H9 (cell line): ENCODE data around the gene SULT1A2. TPM values are rescaled to one million over a fixed set of nuclear protein-coding genes. Genes with fewer than 3 reads are reported as not detected.

Experiments used
- DNase-seq: peaks from one replicate; pipeline ENCODE4 v3.0.0-alpha.2; 2017
- H2AFZ ChIP-seq: one replicate; pipeline ENCODE4 v1.6.1; 2013; ENCODE audit warnings: mild to moderate bottlenecking, low read length, control low read depth, moderate library complexity
- H2AK5ac ChIP-seq: 2 replicates; pipeline ENCODE4 v1.6.1; 2013; ENCODE audit warnings: low read length, control low read depth, mixed read lengths; ENCODE audit not compliant: insufficient read length
- H2BK120ac ChIP-seq: one replicate; pipeline ENCODE4 v1.6.1; 2013; ENCODE audit warnings: low read depth, mild to moderate bottlenecking, low read length, control low read depth, inconsistent platforms; ENCODE audit not compliant: poor library complexity, severe bottlenecking
- H2BK12ac ChIP-seq: 2 replicates; pipeline ENCODE4 v1.6.1; 2013; ENCODE audit warnings: low read length, control low read depth, mixed read lengths, low read depth; ENCODE audit not compliant: insufficient read length
- H2BK15ac ChIP-seq: 2 replicates; pipeline ENCODE4 v1.6.1; 2013; ENCODE audit warnings: low read depth, low read length, control low read depth
- H2BK20ac ChIP-seq: one replicate; pipeline ENCODE4 v1.6.1; 2013; ENCODE audit warnings: low read depth, mild to moderate bottlenecking, low read length, control low read depth, inconsistent platforms; ENCODE audit not compliant: poor library complexity, severe bottlenecking
- H2BK5ac ChIP-seq: 2 replicates; pipeline ENCODE4 v1.6.1; 2013; ENCODE audit warnings: low read length, control low read depth, mixed read lengths; ENCODE audit not compliant: insufficient read length
- H3K14ac ChIP-seq: 2 replicates; pipeline ENCODE4 v1.6.1; 2013; ENCODE audit warnings: low read length, control low read depth; ENCODE audit not compliant: insufficient read depth
- H3K18ac ChIP-seq: 2 replicates; pipeline ENCODE4 v1.6.1; 2013; ENCODE audit warnings: low read depth, mild to moderate bottlenecking, mixed read lengths, low read length, control low read depth; ENCODE audit not compliant: insufficient read length
- H3K23ac ChIP-seq: 2 replicates; pipeline ENCODE4 v1.6.1; 2013; ENCODE audit warnings: low read length, control low read depth, mixed read lengths, low read depth; ENCODE audit not compliant: insufficient read length
- H3K23me2 ChIP-seq: 2 replicates; pipeline ENCODE4 v1.6.1; 2013; ENCODE audit warnings: low read depth, mild to moderate bottlenecking, mixed read lengths, low read length, control low read depth; ENCODE audit not compliant: insufficient read length, poor library complexity, severe bottlenecking
- H3K27ac ChIP-seq: 2 replicates; pipeline ENCODE4 v1.5.1; 2013; ENCODE audit warnings: low read length, control low read depth, mixed read lengths, low read depth; ENCODE audit not compliant: insufficient read length
- H3K27me3 ChIP-seq: 2 replicates; pipeline ENCODE4 v1.6.1; 2013; ENCODE audit warnings: low read length, control low read depth, inconsistent platforms; ENCODE audit not compliant: insufficient read depth
- H3K4ac ChIP-seq: 2 replicates; pipeline ENCODE4 v1.6.1; 2013; ENCODE audit warnings: low read depth, mild to moderate bottlenecking, control low read depth, inconsistent platforms, low read length, moderate library complexity
- H3K4me1 ChIP-seq: 2 replicates; pipeline ENCODE4 v1.6.1; 2013; ENCODE audit warnings: low read length, control low read depth, inconsistent platforms; ENCODE audit not compliant: insufficient read depth
- H3K4me2 ChIP-seq: 2 replicates; pipeline ENCODE4 v1.6.1; 2013; ENCODE audit warnings: low read length, control low read depth, mixed read lengths; ENCODE audit not compliant: insufficient read length, insufficient read depth
- H3K56ac ChIP-seq: 2 replicates; pipeline ENCODE4 v1.6.1; 2013; ENCODE audit warnings: low read depth, mild to moderate bottlenecking, mixed read lengths, low read length, control low read depth; ENCODE audit not compliant: insufficient read length
- H3K79me1 ChIP-seq: 2 replicates; pipeline ENCODE4 v1.6.1; 2013; ENCODE audit warnings: low read depth, mild to moderate bottlenecking, moderate library complexity, low read length, control low read depth, inconsistent platforms; ENCODE audit not compliant: insufficient read depth, poor library complexity, severe bottlenecking
- H3K79me2 ChIP-seq: 2 replicates; pipeline ENCODE4 v1.6.1; 2013; ENCODE audit warnings: low read length, control low read depth, inconsistent platforms; ENCODE audit not compliant: insufficient read depth
- H3K9ac ChIP-seq: 2 replicates; pipeline ENCODE4 v1.6.1; 2013; ENCODE audit warnings: low read length, control low read depth, mixed read lengths; ENCODE audit not compliant: insufficient read length; ENCODE audit errors: extremely low read depth
- H3K9me3 ChIP-seq: one replicate; pipeline ENCODE4 v1.6.1; 2013; ENCODE audit warnings: low read depth, low read length, inconsistent platforms; ENCODE audit not compliant: control insufficient read depth
- H3T11ph ChIP-seq: one replicate; pipeline ENCODE4 v1.6.1; 2013; ENCODE audit warnings: mild to moderate bottlenecking, low read length, control low read depth, inconsistent platforms
- H4K20me1 ChIP-seq: one replicate; pipeline ENCODE4 v1.6.1; 2013; ENCODE audit not compliant: control insufficient read depth, insufficient read length, insufficient read depth
- H4K5ac ChIP-seq: 2 replicates; pipeline ENCODE4 v1.6.1; 2013; ENCODE audit warnings: low read depth, mild to moderate bottlenecking, mixed read lengths, low read length, control low read depth; ENCODE audit not compliant: insufficient read length
- H4K8ac ChIP-seq: replicated peaks from 2 replicates; pipeline ENCODE4 v1.6.1; 2013; ENCODE audit warnings: low read length, control low read depth, mixed read lengths, low read depth; ENCODE audit not compliant: insufficient read length
- H4K91ac ChIP-seq: 2 replicates; pipeline ENCODE4 v1.6.1; 2013; ENCODE audit warnings: low read depth, mild to moderate bottlenecking, moderate library complexity, mixed read lengths, low read length, control low read depth; ENCODE audit not compliant: insufficient read length
- H3K27ac Mint-ChIP-seq, 3 experiments: 2 replicates in 2 of 3; 3 replicates in 1 of 3; pipeline ENCODE4 v1.8.0; 2020 to 2021; ENCODE audit warnings: mixed read lengths in 3 of 3, mild to moderate bottlenecking in 1 of 3, moderate library complexity in 1 of 3
- H3K27me3 Mint-ChIP-seq: 2 replicates; pipeline ENCODE4 v1.8.0; 2021; ENCODE audit warnings: low read depth, mild to moderate bottlenecking, moderate library complexity, mixed read lengths
- H3K36me3 Mint-ChIP-seq, 3 experiments: 2 replicates in 2 of 3; 3 replicates in 1 of 3; pipeline ENCODE4 v1.8.0; 2020 to 2021; ENCODE audit warnings: low read depth in 3 of 3, mixed read lengths in 3 of 3; ENCODE audit not compliant: insufficient read depth in 1 of 3
- H3K4me1 Mint-ChIP-seq, 2 experiments: 2 replicates each; pipeline ENCODE4 v1.8.0; 2020; ENCODE audit warnings: mixed read lengths in 2 of 2
- H3K4me3 Mint-ChIP-seq, 2 experiments: 2 replicates in 1 of 2; 3 replicates in 1 of 2; pipeline ENCODE4 v1.8.0; 2020 to 2021; ENCODE audit warnings: mild to moderate bottlenecking in 2 of 2, mixed read lengths in 2 of 2, moderate library complexity in 1 of 2
- H3K9me3 Mint-ChIP-seq, 2 experiments: 2 replicates in 1 of 2; 3 replicates in 1 of 2; pipeline ENCODE4 v1.8.0; 2020; ENCODE audit warnings: mild to moderate bottlenecking in 2 of 2, mixed read lengths in 2 of 2, moderate library complexity in 1 of 2
- CTCF ChIP-seq: fragments of 200-600 bp; sonication (generic); conservative IDR thresholded peaks from 3 replicates; pipeline ENCODE4 v1.8.0; 2021; ENCODE audit warnings: antibody characterized with exemption, mild to moderate bottlenecking
- WGBS: extraction: QIAGEN DNeasy Blood & Tissue Kit; methylation state at CpG from one replicate; pipeline ENCODE4 v1.1.7; 2013; ENCODE audit warnings: missing lambda C conversion rate, low lambda C conversion rate, mixed read lengths; ENCODE audit not compliant: insufficient read length; ENCODE audit errors: extremely low coverage; 5-methylcytosine and 5-hydroxymethylcytosine counted together
- total RNA-seq: library from RNA; stranded (reverse); gene quantifications from 2 replicates; pipeline ENCODE4 v1.2.1, GENCODE V29; 2021

The SULT1A2 gene
- total RNA-seq, 1 experiment from 2014 or later, result 0.66 TPM

GRCh38 chr16:28573738-28574718, 22.8 kb downstream of the SULT1A2 start:
- H3K79me2 ChIP-seq, result no peaks in the 10 kb centered on the region
- DNase-seq, result no peak
- H4K20me1 ChIP-seq, result no peaks in the 10 kb centered on the region
- no peaks in the 10 kb centered on the region for H3K79me1 ChIP-seq
- H3K18ac ChIP-seq, result no peak overlapping the region
- H3K9ac ChIP-seq, result no peak overlapping the region
- H2AFZ ChIP-seq, result no peak overlapping the region
- Mint-ChIP-seq H3K9me3 (no peaks in the 10 kb centered on the region), H3K4me1 (peaks cover 27 to 28% of the 10 kb centered on the region in 2 experiments), H3K36me3 (peaks cover 0 to 3% (median 2%) of the 10 kb centered on the region in 3 experiments; a peak in 2 of 7 replicates), H3K27ac (peak overlapping the region in 1 of 3 experiments; percentile 49; a peak in 3 of 7 replicates), H3K4me3 (no peak overlapping the region), H3K27me3 (no peaks in the 10 kb centered on the region; the same call in 1 of the 2 replicates)
- no peak overlapping the region for H3K4ac ChIP-seq
- H3K4me2 ChIP-seq, result no peak overlapping the region
- H3K27ac ChIP-seq, result no peak overlapping the region
- H2AK5ac ChIP-seq, result no peak overlapping the region
- H4K8ac ChIP-seq, result no peak overlapping the region
- H3K23me2 ChIP-seq, result no peaks in the 10 kb centered on the region
- no peak overlapping the region for H2BK5ac ChIP-seq
- H3K27me3 ChIP-seq, result no peaks in the 10 kb centered on the region
- H4K5ac ChIP-seq, result no peak overlapping the region
- no peak overlapping the region for H3T11ph ChIP-seq
- no peaks in the 10 kb centered on the region; the same call in 1 of the 2 replicates for H3K4me1 ChIP-seq
- no CpG with 5 or more reads among the region's 17 CpGs for WGBS
- H2BK120ac ChIP-seq, result no peak overlapping the region
- no peak overlapping the region for H2BK15ac ChIP-seq
- no peak overlapping the region for H3K56ac ChIP-seq
- no peak overlapping the region for H2BK12ac ChIP-seq
- no peak for TF ChIP-seq CTCF
- no peak overlapping the region for H2BK20ac ChIP-seq
- no peak overlapping the region for H4K91ac ChIP-seq
- no peak overlapping the region for H3K23ac ChIP-seq
- no peaks in the 10 kb centered on the region for H3K9me3 ChIP-seq
- no peak overlapping the region for H3K14ac ChIP-seq
